Activated CD8-positive, alpha-beta T cell treated with anti-CD3 and anti-CD28 coated beads, Interleukin-2, amount 10 ng/mL, durations not matched to agents 7 days and 5 days (primary cell): Measurements from ENCODE around the gene IFNB1. TPM values are rescaled to one million over a fixed set of nuclear protein-coding genes. Genes with fewer than 3 reads are reported as not detected.
A peak's percentile ranks its signal among the peaks of the same experiment; 100 is the strongest.

ENCODE experiments used
- ATAC-seq: fragments of 150-1000 bp; cut with Tn5 transposase; one replicate; pipeline ENCODE4 v1.10.0; 2021; ENCODE audit warnings: moderate library complexity
- CTCF ChIA-PET: fragments of 350-600 bp; sonication (Branson Sonifier 250); formaldehyde crosslinking; loops from one replicate; lab custom pipeline; 2021; ENCODE audit warnings: antibody characterized with exemption; lab: Charles Lee
- POLR2A ChIA-PET: fragments of 350-600 bp; sonication (Branson Sonifier 250); formaldehyde crosslinking; loops from one replicate; lab custom pipeline; 2021; ENCODE audit warnings: antibody characterized with exemption; lab: Charles Lee
- DNase-seq: peaks from one replicate; pipeline ENCODE4 v3.0.0-alpha.2; 2020
- H3K27ac Mint-ChIP-seq: one replicate; pipeline ENCODE4 v1.8.0; 2021; ENCODE audit warnings: mild to moderate bottlenecking, mixed read lengths
- H3K27me3 Mint-ChIP-seq: one replicate; pipeline ENCODE4 v1.8.0; 2021; ENCODE audit warnings: low read depth, mixed read lengths
- H3K36me3 Mint-ChIP-seq: one replicate; pipeline ENCODE4 v1.8.0; 2021; ENCODE audit warnings: low read depth, mixed read lengths
- H3K4me1 Mint-ChIP-seq: one replicate; pipeline ENCODE4 v1.8.0; 2021; ENCODE audit warnings: low read depth, mixed read lengths
- H3K4me3 Mint-ChIP-seq: one replicate; pipeline ENCODE4 v1.8.0; 2021; ENCODE audit warnings: mild to moderate bottlenecking, mixed read lengths
- H3K9me3 Mint-ChIP-seq: one replicate; pipeline ENCODE4 v1.8.0; 2022; ENCODE audit warnings: mixed read lengths; ENCODE audit not compliant: insufficient read depth
- total RNA-seq, 2 experiments: library from RNA; stranded (reverse); gene quantifications; one replicate each; pipeline ENCODE4 v1.2.3, GENCODE V29; 2021

The IFNB1 gene
- total RNA-seq, result not detected

DNA sequence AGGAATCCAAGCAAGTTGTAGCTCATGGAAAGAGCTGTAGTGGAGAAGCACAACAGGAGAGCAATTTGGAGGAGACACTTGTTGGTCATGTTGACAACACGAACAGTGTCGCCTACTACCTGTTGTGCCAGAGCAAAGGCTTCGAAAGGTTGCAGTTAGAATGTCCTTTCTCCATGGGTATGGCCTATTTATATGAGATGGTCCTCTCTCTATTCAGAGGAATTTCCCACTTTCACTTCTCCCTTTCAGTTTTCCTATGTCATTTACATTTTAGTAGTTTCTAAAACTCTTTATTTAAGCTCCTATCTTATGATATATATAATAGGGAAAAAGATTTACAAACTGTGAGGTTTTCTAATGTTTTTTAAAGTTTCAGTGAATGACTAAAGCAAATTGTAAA, at the start of gene IFNB1:
Gene IFNB1, minus strand, starts transcription at position 162 of the 400 bp plus-strand sequence. Its CDS starts 73 bp downstream, at position 89.
- Mint-ChIP-seq H3K27ac (no peak within 1 kb of the TSS), H3K4me1 (peaks cover 34% of the 10 kb centered on the region), H3K36me3 (peaks cover 3% of the 10 kb centered on the region), H3K9me3 (no peaks in the 10 kb centered on the region), H3K4me3 (no peak within 1 kb of the TSS), H3K27me3 (peaks cover 10% of the 10 kb centered on the region)
- POLR2A ChIA-PET, result no interaction called here
- DNase-seq (no peak), ATAC-seq (no peak)
- CTCF ChIA-PET, result interaction anchor here (0.9 to 5.5 kb wide), 17 partner anchors 10 to 158 kb away, joined by 3 to 50 read pairs (median 7); partner anchors contain the start of gene HACD4

DNA sequence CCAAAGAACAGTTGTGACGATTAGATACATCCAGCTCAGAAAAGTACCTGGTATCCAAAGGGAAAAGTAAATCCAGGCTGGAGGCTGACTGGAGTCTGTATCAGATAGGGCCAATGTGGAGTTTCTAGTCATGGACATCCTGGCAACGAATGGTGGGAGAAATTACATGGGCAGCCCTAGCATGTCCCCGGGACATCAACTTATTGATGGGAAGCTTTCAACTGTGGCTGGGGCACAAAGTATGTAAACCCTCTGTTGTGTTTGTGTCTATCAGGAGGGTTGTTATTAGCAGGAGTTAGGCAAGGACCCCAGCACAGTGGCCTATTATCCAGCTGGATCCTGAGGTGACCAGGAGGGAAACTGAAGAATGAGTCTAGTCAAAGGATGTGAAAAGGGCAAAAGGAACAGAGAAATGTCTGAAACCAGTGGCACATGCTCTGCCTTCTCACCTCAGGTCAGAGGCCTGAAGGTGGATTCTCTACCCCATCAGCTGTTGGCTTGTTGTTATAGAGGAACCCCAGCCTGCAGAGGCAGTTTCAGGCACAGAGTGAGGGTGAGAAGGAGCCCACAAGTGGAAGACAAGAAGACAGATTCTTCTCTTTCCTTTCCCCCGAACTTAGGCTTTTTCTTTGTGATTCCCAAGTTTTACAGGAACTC, 44.0 kb upstream of the IFNB1 start:
- Mint-ChIP-seq H3K27me3 (peaks cover 34% of the 10 kb centered on the region), H3K4me3 (no peak overlapping the region), H3K27ac (no peak overlapping the region), H3K36me3 (no peaks in the 10 kb centered on the region), H3K9me3 (no peaks in the 10 kb centered on the region), H3K4me1 (peaks cover 17% of the 10 kb centered on the region)
- ChIA-PET POLR2A (no interaction called here), CTCF (interaction anchor here (0.7 to 1.8 kb wide), 3 partner anchors 10 to 239 kb away, joined by 3 to 8 read pairs (median 5); partner anchors contain the start of gene IFNB1)
- DNase-seq (no peak), ATAC-seq (no peak)

DNA sequence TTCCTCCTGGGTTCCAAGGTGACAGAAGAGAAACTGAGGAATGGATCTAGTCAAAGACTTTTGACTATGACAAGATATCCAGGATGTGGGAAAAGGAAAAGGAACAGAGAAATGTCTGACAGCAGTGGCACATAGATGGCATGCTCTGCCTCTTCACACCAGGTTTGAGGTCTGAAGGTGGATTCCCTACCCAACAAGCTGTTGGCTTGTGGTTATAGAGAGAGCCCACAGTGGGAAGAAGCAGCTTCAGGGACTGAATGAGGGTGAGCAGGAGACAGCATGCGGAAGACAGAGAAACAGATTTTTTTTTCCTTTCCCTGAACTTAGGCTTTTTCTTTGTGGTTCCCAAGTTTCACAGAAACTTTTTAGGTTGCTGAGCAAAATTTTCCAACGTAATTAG, 43.3 kb upstream of the IFNB1 start:
- no peaks in the 10 kb centered on the region for H3K9me3 Mint-ChIP-seq
- DNase-seq (no peak), ATAC-seq (no peak)
- peaks cover 17% of the 10 kb centered on the region for H3K4me1 Mint-ChIP-seq
- H3K27ac Mint-ChIP-seq, result no peak overlapping the region
- ChIA-PET POLR2A (no interaction called here), CTCF (interaction anchor here (0.7 to 1.8 kb wide), 3 partner anchors 9 to 238 kb away, joined by 3 to 8 read pairs (median 5); partner anchors contain the start of gene IFNB1)
- H3K27me3 Mint-ChIP-seq, result peaks cover 38% of the 10 kb centered on the region
- no peaks in the 10 kb centered on the region for H3K36me3 Mint-ChIP-seq
- H3K4me3 Mint-ChIP-seq, result no peak overlapping the region

DNA sequence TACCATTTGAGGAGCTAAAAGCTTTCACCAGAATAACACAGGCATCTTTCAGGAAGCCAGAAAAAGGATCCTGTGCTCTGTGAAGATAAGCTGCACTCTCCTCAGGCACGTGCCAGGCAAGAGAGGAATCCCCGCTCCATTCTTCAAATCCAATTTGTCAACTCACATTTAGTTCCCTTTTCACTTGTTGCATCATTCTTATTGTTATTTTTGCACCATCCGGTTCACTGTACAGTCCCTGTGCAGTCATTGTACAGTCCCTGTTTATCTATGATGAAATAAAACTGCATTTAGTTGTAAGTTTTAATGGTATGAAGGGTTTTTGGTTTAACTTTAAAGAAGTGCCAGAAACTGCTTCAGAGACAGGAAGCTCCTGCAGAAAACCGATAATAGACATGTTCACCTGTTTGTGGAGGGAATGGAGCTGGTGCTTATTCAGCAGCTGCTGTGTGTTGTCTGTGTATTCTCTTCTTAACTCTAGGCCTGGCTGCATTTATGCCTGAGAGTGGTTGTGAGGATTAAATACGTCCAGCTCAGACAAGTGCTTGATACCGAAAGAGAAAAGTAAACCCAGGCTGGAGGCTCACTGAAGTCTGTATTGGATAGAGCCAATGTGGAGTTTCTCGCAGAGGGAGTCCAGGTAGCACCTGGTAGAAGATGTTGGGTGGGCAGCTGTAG, 41.5 kb upstream of the IFNB1 start:
- no peaks in the 10 kb centered on the region for H3K36me3 Mint-ChIP-seq
- POLR2A ChIA-PET, result interaction anchor here (1.0 kb wide), 1 partner anchor 539 kb away, joined by 3 read pairs; no protein-coding TSS in a partner anchor
- H3K27ac Mint-ChIP-seq, result no peak overlapping the region
- no peak overlapping the region for H3K4me3 Mint-ChIP-seq
- H3K4me1 Mint-ChIP-seq, result peaks cover 17% of the 10 kb centered on the region
- DNase-seq, result no peak
- no peaks in the 10 kb centered on the region for H3K9me3 Mint-ChIP-seq
- no peak for ATAC-seq
- H3K27me3 Mint-ChIP-seq, result peaks cover 42% of the 10 kb centered on the region
- CTCF ChIA-PET, result interaction anchor here (0.7 to 2.1 kb wide), 3 partner anchors 8 to 1601 kb away, joined by 3 to 12 read pairs (median 6); no protein-coding TSS in a partner anchor

DNA sequence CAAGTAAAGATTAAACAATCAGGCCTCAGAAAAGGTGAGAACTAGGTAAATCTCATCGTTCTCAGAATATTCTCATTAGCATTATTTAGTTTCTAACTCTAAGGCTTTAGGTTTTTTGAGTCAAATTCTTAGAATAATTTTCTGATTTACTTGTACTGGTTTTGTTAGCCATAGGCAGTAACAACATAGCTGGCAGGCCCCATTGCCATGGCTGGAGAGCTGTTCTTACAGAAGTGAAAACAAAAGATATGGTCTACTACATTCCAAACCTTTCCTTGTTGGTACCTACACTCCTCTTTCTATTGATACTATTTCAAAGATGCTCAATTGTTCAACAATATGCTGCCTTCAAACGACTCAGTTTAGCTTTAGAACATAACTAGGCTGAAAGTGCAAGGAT, 36.6 kb upstream of the IFNB1 start:
- CTCF ChIA-PET, result interaction anchor here (1.2 to 5.8 kb wide), 2 partner anchors 35 to 172 kb away, joined by 3 to 66 read pairs; no protein-coding TSS in a partner anchor
- no peak for ATAC-seq

DNA sequence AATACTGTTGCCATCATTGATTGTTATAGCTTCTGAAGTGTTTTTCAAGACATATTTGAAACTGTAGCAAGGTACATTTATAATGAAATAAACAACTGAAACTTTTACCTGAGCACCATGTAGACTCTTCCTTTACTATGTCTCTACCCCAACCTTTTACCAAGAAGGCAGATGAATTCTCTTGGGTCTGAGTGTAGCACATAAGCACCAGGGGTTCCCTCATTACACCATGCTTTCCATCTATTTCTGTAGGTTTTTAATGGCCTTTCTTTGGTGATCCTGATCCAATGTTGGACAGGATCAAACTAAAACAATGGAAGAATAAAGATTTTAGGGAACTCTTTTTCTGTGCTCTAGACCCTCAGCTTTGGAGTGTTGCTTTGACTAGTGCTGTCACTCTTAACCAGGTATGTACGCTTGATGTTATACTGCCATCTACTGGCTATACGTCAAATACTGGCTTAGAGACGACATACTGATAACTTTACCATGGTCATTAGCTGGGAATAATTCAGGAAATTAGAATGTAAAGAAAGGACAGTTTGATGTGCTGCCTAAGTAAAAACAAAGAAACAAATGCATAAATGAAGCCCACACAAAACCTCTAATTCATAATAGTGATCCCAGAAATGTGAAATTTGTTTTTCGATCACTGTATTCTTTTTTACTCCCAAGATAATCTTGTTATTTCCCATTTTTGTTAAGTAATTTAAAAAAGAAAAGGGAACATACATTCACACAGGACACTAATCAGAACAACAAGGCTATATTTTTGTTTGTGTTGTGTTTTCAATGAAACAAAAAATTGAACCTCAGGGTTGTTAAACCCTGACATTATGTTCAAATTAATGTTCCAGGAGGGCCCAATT, 33.2 kb upstream of the IFNB1 start:
- ChIA-PET CTCF (interaction anchor here (0.6 to 5.8 kb wide), 54 partner anchors 8 to 1187 kb away, joined by 3 to 66 read pairs (median 4); partner anchors contain the start of genes IFNB1 and MLLT3), POLR2A (interaction anchor here (0.5 to 1.0 kb wide), 2 partner anchors 14 to 1850 kb away, joined by 3 read pairs; no protein-coding TSS in a partner anchor)
- no peaks in the 10 kb centered on the region for H3K9me3 Mint-ChIP-seq
- no peak overlapping the region for H3K4me3 Mint-ChIP-seq
- H3K27me3 Mint-ChIP-seq, result peaks cover 19% of the 10 kb centered on the region
- no peaks in the 10 kb centered on the region for H3K36me3 Mint-ChIP-seq
- no peak overlapping the region for H3K27ac Mint-ChIP-seq
- peak; percentile 87 for ATAC-seq
- peak; percentile 42 for DNase-seq
- H3K4me1 Mint-ChIP-seq, result no peaks in the 10 kb centered on the region

More for the DNA sequence above, 36.6 kb upstream of the IFNB1 start:
- no peaks in the 10 kb centered on the region for H3K36me3 Mint-ChIP-seq
- H3K9me3 Mint-ChIP-seq, result no peaks in the 10 kb centered on the region
- H3K27me3 Mint-ChIP-seq, result peaks cover 43% of the 10 kb centered on the region
- H3K4me3 Mint-ChIP-seq, result no peak overlapping the region
- POLR2A ChIA-PET, result no interaction called here
- H3K4me1 Mint-ChIP-seq, result no peaks in the 10 kb centered on the region
- H3K27ac Mint-ChIP-seq, result no peak overlapping the region
- no peak for DNase-seq

DNA sequence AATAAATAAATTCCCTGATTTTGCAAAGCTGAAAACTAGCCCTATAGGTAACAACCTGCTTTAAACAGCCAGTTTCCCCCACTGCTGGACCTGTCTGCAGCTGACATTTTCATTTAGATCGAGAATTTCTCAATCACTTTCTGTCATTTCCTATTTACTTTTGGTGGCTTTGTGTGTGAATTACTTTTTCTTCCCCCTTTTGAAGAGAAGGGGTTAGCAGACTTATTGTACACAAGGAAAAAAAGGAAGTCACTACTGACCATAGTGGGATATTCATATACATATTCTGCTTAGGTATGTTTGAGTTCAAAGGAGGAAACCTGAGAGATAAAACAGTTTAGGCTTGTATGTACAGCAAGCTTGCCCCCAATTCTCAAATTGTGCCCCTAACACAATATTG, 27.0 kb upstream of the IFNB1 start:
- DNase-seq (no peak), ATAC-seq (no peak)
- peaks cover 3% of the 10 kb centered on the region for H3K27me3 Mint-ChIP-seq
- POLR2A ChIA-PET, result interaction anchor here (0.7 kb wide), 1 partner anchor 74 kb away, joined by 6 read pairs; no protein-coding TSS in a partner anchor
- H3K36me3 Mint-ChIP-seq, result no peaks in the 10 kb centered on the region
- no peaks in the 10 kb centered on the region for H3K9me3 Mint-ChIP-seq
- peaks cover 10% of the 10 kb centered on the region for H3K4me1 Mint-ChIP-seq
- H3K27ac Mint-ChIP-seq, result no peak overlapping the region
- H3K4me3 Mint-ChIP-seq, result no peak overlapping the region
- CTCF ChIA-PET, result interaction anchor here (1.5 to 4.2 kb wide), 3 partner anchors 12 to 1179 kb away, joined by 3 to 26 read pairs (median 6); partner anchors contain the start of gene IFNB1

DNA sequence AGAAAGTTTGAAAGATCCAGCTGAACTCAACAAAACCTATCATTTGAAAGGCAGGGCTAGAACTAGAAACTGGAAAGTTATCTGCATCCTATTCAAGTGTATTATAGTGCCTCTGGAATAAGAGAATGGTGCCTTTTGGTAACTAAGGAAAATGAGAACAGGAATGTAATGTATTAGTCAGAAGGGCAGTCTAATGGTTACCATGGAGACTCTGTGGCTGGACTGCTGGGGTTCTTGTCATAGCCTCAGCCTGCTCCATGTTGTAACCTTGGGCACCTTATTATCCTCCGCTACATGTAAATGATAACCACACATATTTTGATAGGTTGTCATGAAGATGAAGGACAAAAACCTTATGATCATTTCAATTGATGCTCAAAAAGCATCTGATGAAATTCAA, 24.6 kb upstream of the IFNB1 start:
- Mint-ChIP-seq H3K27me3 (peaks cover 3% of the 10 kb centered on the region), H3K4me1 (peaks cover 14% of the 10 kb centered on the region), H3K4me3 (no peak overlapping the region), H3K9me3 (peaks cover 3% of the 10 kb centered on the region), H3K27ac (no peak overlapping the region), H3K36me3 (peaks cover 3% of the 10 kb centered on the region)
- no peak for DNase-seq
- no peak for ATAC-seq
- POLR2A ChIA-PET, result no interaction called here
- CTCF ChIA-PET, result interaction anchor here (1.8 to 4.2 kb wide), 2 partner anchors 9 to 24 kb away, joined by 9 to 26 read pairs; partner anchors contain the start of gene IFNB1

DNA sequence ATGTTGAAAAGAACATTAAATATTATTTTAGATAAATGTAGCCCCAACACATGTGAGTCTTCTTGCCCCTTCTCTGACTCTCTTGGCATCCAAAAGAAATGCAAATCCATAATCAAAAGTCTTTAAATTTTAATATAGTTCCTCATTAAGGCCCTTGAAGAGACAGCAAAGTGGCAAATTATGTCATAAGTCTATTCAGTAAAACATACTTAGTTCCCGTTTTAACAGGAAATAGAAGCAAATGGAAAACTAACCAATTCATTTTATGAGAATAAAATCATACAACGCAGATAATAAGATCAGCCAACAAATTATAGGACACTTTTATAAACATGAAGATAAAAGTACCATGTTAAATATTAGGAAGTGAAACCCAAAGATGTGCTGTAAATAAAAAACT, 20.1 kb upstream of the IFNB1 start:
- Mint-ChIP-seq H3K9me3 (peaks cover 5% of the 10 kb centered on the region), H3K4me3 (no peak overlapping the region), H3K27ac (no peak overlapping the region), H3K36me3 (peaks cover 5% of the 10 kb centered on the region), H3K4me1 (peaks cover 34% of the 10 kb centered on the region), H3K27me3 (peaks cover 3% of the 10 kb centered on the region)
- DNase-seq, result no peak
- POLR2A ChIA-PET, result no interaction called here
- CTCF ChIA-PET, result interaction anchor here (2.9 kb wide), 1 partner anchor 13 kb away, joined by 26 read pairs; no protein-coding TSS in a partner anchor
- no peak for ATAC-seq

DNA sequence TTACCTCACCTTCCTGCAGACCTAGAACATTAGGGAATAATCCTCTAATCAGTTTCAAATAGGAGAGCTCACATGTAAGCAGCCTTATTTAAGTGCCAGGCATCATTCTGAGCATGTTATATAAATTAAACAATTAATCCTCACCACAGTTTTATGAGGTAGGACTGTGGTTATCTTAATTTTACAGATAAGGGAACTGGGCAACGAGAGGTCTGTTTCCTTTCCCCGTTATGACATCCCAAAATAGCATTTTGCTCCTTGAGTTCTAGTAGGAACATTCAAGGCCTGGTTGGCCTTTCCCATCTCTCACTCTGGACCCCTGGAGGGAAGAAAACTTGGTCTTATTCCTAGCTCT, 19.1 kb upstream of the IFNB1 start:
- peaks cover 5% of the 10 kb centered on the region for H3K9me3 Mint-ChIP-seq
- CTCF ChIA-PET, result interaction anchor here (0.8 to 2.9 kb wide), 13 partner anchors 11 to 474 kb away, joined by 3 to 26 read pairs (median 3); partner anchors contain the start of genes IFNB1 and MLLT3
- H3K4me1 Mint-ChIP-seq, result peaks cover 43% of the 10 kb centered on the region
- ATAC-seq (no peak), DNase-seq (no peak)
- peaks cover 7% of the 10 kb centered on the region for H3K36me3 Mint-ChIP-seq
- POLR2A ChIA-PET, result interaction anchor here (1.2 to 2.4 kb wide), 4 partner anchors 12 to 1609 kb away, joined by 3 to 9 read pairs (median 4); partner anchors contain the start of gene HACD4
- H3K4me3 Mint-ChIP-seq, result peak overlapping the region; percentile 74
- H3K27me3 Mint-ChIP-seq, result no peaks in the 10 kb centered on the region
- H3K27ac Mint-ChIP-seq, result peak overlapping the region; percentile 85
